K562 (cell line): ENCODE data around the gene RBFOX1. TPM values are rescaled to one million over a fixed set of nuclear protein-coding genes. Genes with fewer than 3 reads are reported as not detected.

Experiments used
- ATAC-seq: fragments of 200-7000 bp; cut with Tn5 transposase; 3 replicates; pipeline ENCODE4 v1.9.1; 2020; ENCODE audit warnings: moderate library complexity
- BruUV-seq: library from RNA; stranded (reverse); fragments of 400-500 nt; replicated peaks from 2 replicates; lab custom pipeline; 2021; lab: Mats Ljungman, UMichigan
- CTCF ChIA-PET: fragments of 300-600 bp; formaldehyde crosslinking; extraction: SDS; loops from one replicate; lab custom pipeline; 2021; ENCODE audit warnings: low intra/inter-chr PET ratio; lab: Yijun Ruan, JAX
- POLR2A ChIA-PET: fragments of 300-600, 350-650 bp; sonication (Branson Sonifier 250); formaldehyde crosslinking; extraction: SDS; loops from one replicate; lab custom pipeline; 2021; ENCODE audit warnings: antibody characterized with exemption, inconsistent platforms; lab: Yijun Ruan, JAX
- DNase-seq, 4 experiments: peaks; one replicate each; pipeline versions ENCODE4 v3.0.0 to v3.0.0-alpha.2; 2011 to 2018; ENCODE audit warnings: low spot score in 3 of 4, mixed read lengths in 3 of 4; ENCODE audit errors: extremely low read depth in 1 of 4
- FAIRE-seq: peaks from 2 replicates; lab custom pipeline; 2011; peaks lifted over from hg19 to GRCh38; lab: Jason Lieb, UNC
- H2AFZ ChIP-seq: 2 replicates; pipeline ENCODE4 v1.6.0; 2011; ENCODE audit warnings: low read depth, low read length, control low read depth, inconsistent platforms
- H3K27ac ChIP-seq: fragments of 200-600 bp; 3 replicates; pipeline ENCODE4 v1.8.0; 2011; ENCODE audit warnings: low read depth, mild to moderate bottlenecking, control low read depth, inconsistent platforms, low read length, moderate library complexity, mixed read lengths; ENCODE audit errors: extremely low read depth
- H3K27me3 ChIP-seq, 2 experiments: fragments of 300-600 bp in 1 of 2; 2 replicates in 1 of 2; 3 replicates in 1 of 2; pipeline versions ENCODE4 v1.6.0 to v1.8.0; 2011; ENCODE audit warnings: inconsistent platforms in 2 of 2, low read length in 2 of 2, mild to moderate bottlenecking in 1 of 2, mixed read lengths in 1 of 2, moderate library complexity in 1 of 2; ENCODE audit not compliant: control insufficient read depth in 2 of 2, insufficient read depth in 2 of 2
- H3K36me3 ChIP-seq: fragments of 300-600 bp; 3 replicates; pipeline ENCODE4 v1.8.0; 2011; ENCODE audit warnings: mild to moderate bottlenecking, low read length, inconsistent platforms; ENCODE audit not compliant: control insufficient read depth, insufficient read depth
- H3K4me1 ChIP-seq, 2 experiments: fragments of 200-600 bp in 1 of 2; replicated peaks in 1 of 2; 2 replicates in 1 of 2; 3 replicates in 1 of 2; pipeline versions ENCODE4 v1.5.1 to v1.8.0; 2011; ENCODE audit warnings: inconsistent platforms in 2 of 2, low read length in 2 of 2, mild to moderate bottlenecking in 1 of 2, mixed read lengths in 1 of 2, moderate library complexity in 1 of 2; ENCODE audit not compliant: control insufficient read depth in 2 of 2, insufficient read depth in 2 of 2
- H3K4me2 ChIP-seq: 2 replicates; pipeline ENCODE4 v1.6.1; 2011; ENCODE audit warnings: low read length, control low read depth, inconsistent platforms, mixed read lengths; ENCODE audit not compliant: insufficient read depth
- H3K4me3 ChIP-seq: fragments of 200-600 bp; sonication (generic), shearing (Covaris generic); 2 replicates; pipeline ENCODE4 v1.5.1; 2016; ENCODE audit warnings: control low read depth, inconsistent platforms
- H3K79me2 ChIP-seq: fragments of 200-600 bp; 3 replicates; pipeline ENCODE4 v1.8.0; 2011; ENCODE audit warnings: low read length, inconsistent platforms; ENCODE audit not compliant: control insufficient read depth, insufficient read depth
- H3K9ac ChIP-seq, 2 experiments: 2 replicates each; pipeline versions ENCODE4 v1.6.0 to v1.6.1; 2011; ENCODE audit warnings: low read depth in 2 of 2, low read length in 2 of 2, control low read depth in 1 of 2, inconsistent platforms in 1 of 2, mild to moderate bottlenecking in 1 of 2, mixed read lengths in 1 of 2; ENCODE audit not compliant: insufficient read depth in 1 of 2
- H3K9me1 ChIP-seq: one replicate; pipeline ENCODE4 v1.6.0; 2011; ENCODE audit warnings: inconsistent platforms, mild to moderate bottlenecking, low read length, moderate library complexity; ENCODE audit not compliant: control insufficient read depth, insufficient read depth
- H3K9me3 ChIP-seq: replicated peaks from 2 replicates; pipeline ENCODE4 v1.5.1; 2011; ENCODE audit warnings: low read depth, low read length, inconsistent platforms; ENCODE audit not compliant: control insufficient read depth, insufficient read depth
- H4K20me1 ChIP-seq: replicated peaks from 2 replicates; pipeline ENCODE4 v1.6.1; 2011; ENCODE audit warnings: low read length, inconsistent platforms, mixed read lengths; ENCODE audit not compliant: control insufficient read depth, insufficient read depth
- BRD9 ChIP-seq: fragments of 450-650 bp; IDR thresholded peaks from 2 replicates; pipeline ENCODE4 v1.6.1; 2018; ENCODE audit warnings: low read depth; ENCODE audit not compliant: partially characterized antibody
- RBM25 ChIP-seq: fragments of 200-400 bp; formaldehyde crosslinking; IDR thresholded peaks from 2 replicates; pipeline ENCODE4 v1.6.1; 2018; ENCODE audit warnings: low read length, low read depth, moderate library complexity; ENCODE audit not compliant: severe bottlenecking
- TOE1 ChIP-seq, 2 experiments: fragments of 450-650 bp in 1 of 2; sonication (generic) in 1 of 2; formaldehyde crosslinking in 1 of 2; IDR thresholded peaks; 2 replicates each; pipeline versions ENCODE4 v1.7.1 to v1.8.0; 2016 to 2022; ENCODE audit warnings: borderline replicate concordance in 2 of 2, mild to moderate bottlenecking in 2 of 2, antibody characterized with exemption in 1 of 2, inconsistent platforms in 1 of 2, low read depth in 1 of 2, missing genetic modification reagents in 1 of 2, moderate library complexity in 1 of 2
- XRCC3 ChIP-seq: fragments of 450-650 bp; IDR thresholded peaks from 2 replicates; pipeline ENCODE4 v1.6.1; 2017; ENCODE audit warnings: mild to moderate bottlenecking, moderate library complexity
- ZNF146 ChIP-seq: IDR thresholded peaks from one replicate; pipeline ENCODE4 v1.6.1; 2018; ENCODE audit warnings: missing compliant biosample characterization; ENCODE audit not compliant: unreplicated experiment
- ZNF551 ChIP-seq: fragments of 250-450 bp; sonication (Bioruptor Pico); IDR thresholded peaks from 2 replicates; pipeline ENCODE4 v1.5.0; 2021; ENCODE audit warnings: mild to moderate bottlenecking, moderate library complexity
- WGBS: fragments of 100-300 bp; shearing (Covaris generic); methylation state at CpG from one replicate; pipeline ENCODE4 v1.1.6; 2016; ENCODE audit warnings: low coverage, mixed read lengths; ENCODE audit not compliant: insufficient coverage; ENCODE audit errors: missing lambda C conversion rate; 5-methylcytosine and 5-hydroxymethylcytosine counted together
- in situ Hi-C: fragments of 300-500 bp; cut with MboI; formaldehyde crosslinking; loops from 4 replicates; pipeline ENCODE4 v1.15.0; 2018; ENCODE audit warnings: inconsistent platforms, mixed read lengths
- intact Hi-C: fragments of 100-400 bp; cut with micrococcal nuclease; formaldehyde crosslinking; loops from 2 replicates; pipeline ENCODE4 v1.14.2; 2022
- polyA plus RNA-seq, 8 experiments: library from polyadenylated mRNA; depleted of rRNA in 4 of 8; stranded (reverse) in 5 of 8; unstranded in 3 of 8; fragments of >200 nt; fragmentation: Nextera tagmentation in 2 of 8; fragmentation: Illumina TruSeq in 1 of 8; extraction: Ambion mirVana in 2 of 8; extraction: Trizol in 1 of 8; gene quantifications; 2 replicates each; pipeline versions ENCODE4 v1.2.1 to v1.2.3, GENCODE V29; 2011 to 2014; ENCODE audit warnings: inconsistent platforms in 1 of 8, missing spikeins in 1 of 8
- total RNA-seq, 7 experiments: library from RNA; depleted of rRNA in 6 of 7; stranded (reverse); fragments of >200 nt in 6 of 7; fragmentation: Illumina TruSeq in 2 of 7; extraction: Trizol in 2 of 7; gene quantifications; 2 replicates each; pipeline versions ENCODE4 v1.2.1 to v1.2.3, GENCODE V29; 2011 to 2021; ENCODE audit warnings: low replicate concordance in 1 of 7
- TF ChIP-seq, protein P1 (sequence below): sonication (generic); formaldehyde crosslinking; IDR thresholded peaks from 2 replicates; pipeline ENCODE4 v1.9.0; 2022; ENCODE audit warnings: mild to moderate bottlenecking, missing genetic modification reagents
- TF ChIP-seq, protein P2 (sequence below): sonication (generic); formaldehyde crosslinking; IDR thresholded peaks from 2 replicates; pipeline ENCODE4 v1.8.0; 2022; ENCODE audit warnings: mild to moderate bottlenecking, low read depth, missing genetic modification reagents

The RBFOX1 gene
- total and polyA plus RNA-seq, 9 of the 15 experiments (the other 6 are each of a cell fraction or from before 2014, with no cell fraction given): 0.03 TPM; not detected in 8

- no peak overlapping the region for H3K4me3 ChIP-seq
Measured at GRCh38 chr16:7284780-7285179, 47.9 kb upstream of the RBFOX1 start.

DNA sequence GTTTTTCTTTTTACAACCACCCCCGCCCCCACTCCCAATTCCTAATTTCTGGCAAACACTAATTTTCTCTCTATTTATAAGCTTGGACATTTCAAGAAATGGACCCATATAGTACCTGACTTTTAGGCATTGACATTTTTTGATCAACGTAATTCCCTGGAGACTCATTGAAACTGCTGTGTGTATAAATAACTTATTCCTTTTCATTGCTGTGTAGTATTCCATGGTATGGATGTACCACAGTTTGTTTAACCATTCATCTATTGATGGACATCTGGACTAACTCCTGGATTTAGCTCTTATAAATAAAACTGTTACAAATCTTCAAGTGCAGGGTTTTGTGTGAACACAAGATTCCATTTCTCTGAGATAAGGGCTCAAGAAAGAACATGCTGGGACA lies 47.1 kb upstream of the RBFOX1 start:
- Histone ChIP-seq H3K27ac (no peak overlapping the region), H3K9ac (no peak overlapping the region), H3K27me3 (no peaks in the 10 kb centered on the region), H2AFZ (no peak overlapping the region), H3K4me1 (no peaks in the 10 kb centered on the region), H3K79me2 (no peaks in the 10 kb centered on the region), H4K20me1 (no peaks in the 10 kb centered on the region), H3K9me1 (no peaks in the 10 kb centered on the region), H3K4me3 (no peak overlapping the region), H3K4me2 (no peak overlapping the region), H3K9me3 (no peaks in the 10 kb centered on the region), H3K36me3 (no peaks in the 10 kb centered on the region)
- POLR2A ChIA-PET: no interaction called here
- TF ChIP-seq RBM25: peak; percentile 76
- TF ChIP-seq ZNF146: peak; percentile 68
- TF ChIP-seq, protein P1, sequence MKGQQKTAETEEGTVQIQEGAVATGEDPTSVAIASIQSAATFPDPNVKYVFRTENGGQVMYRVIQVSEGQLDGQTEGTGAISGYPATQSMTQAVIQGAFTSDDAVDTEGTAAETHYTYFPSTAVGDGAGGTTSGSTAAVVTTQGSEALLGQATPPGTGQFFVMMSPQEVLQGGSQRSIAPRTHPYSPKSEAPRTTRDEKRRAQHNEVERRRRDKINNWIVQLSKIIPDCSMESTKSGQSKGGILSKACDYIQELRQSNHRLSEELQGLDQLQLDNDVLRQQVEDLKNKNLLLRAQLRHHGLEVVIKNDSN (CRISPR knock-in tag): no peak
- no peak for TF ChIP-seq TOE1 (IDR thresholded peaks at IDR 0.05; ENCODE audit: borderline replicate concordance)
- no peak for TF ChIP-seq TOE1 (CRISPR knock-in tag; IDR thresholded peaks at IDR 0.05; ENCODE audit: borderline replicate concordance, low read depth)
- no TSS peak for BruUV-seq
- DNase-seq: no peak
- ATAC-seq: no peak
- in situ Hi-C loops (no loop called here), intact Hi-C loops (no loop called here)
- FAIRE-seq: no peak
- WGBS: 0% methylated on average over 2 of the region's 2 CpGs
- CTCF ChIA-PET: no interaction called here

More at GRCh38 chr16:7284780-7285179, 47.9 kb upstream of the RBFOX1 start:
- no peak overlapping the region for H3K9ac ChIP-seq
- no peaks in the 10 kb centered on the region for H4K20me1 ChIP-seq
- in situ Hi-C loops: no loop called here
- no peak overlapping the region for H2AFZ ChIP-seq
- no peaks in the 10 kb centered on the region for H3K9me1 ChIP-seq
- FAIRE-seq (no peak), ATAC-seq (no peak), DNase-seq (no peak)
- POLR2A ChIA-PET: no interaction called here
- no peaks in the 10 kb centered on the region for H3K4me1 ChIP-seq
- no peaks in the 10 kb centered on the region for H3K79me2 ChIP-seq
- intact Hi-C loops: no loop called here
- no peaks in the 10 kb centered on the region for H3K9me3 ChIP-seq
- BruUV-seq: no TSS peak
- H3K27me3 ChIP-seq: no peaks in the 10 kb centered on the region
- no peak overlapping the region for H3K27ac ChIP-seq
- CTCF ChIA-PET: no interaction called here
- H3K36me3 ChIP-seq: no peaks in the 10 kb centered on the region
- H3K4me2 ChIP-seq: no peak overlapping the region
- TF ChIP-seq ZNF551 (CRISPR knock-in tag) (no peak), XRCC3 (no peak), BRD9 (no peak)
- TF ChIP-seq, protein P2, sequence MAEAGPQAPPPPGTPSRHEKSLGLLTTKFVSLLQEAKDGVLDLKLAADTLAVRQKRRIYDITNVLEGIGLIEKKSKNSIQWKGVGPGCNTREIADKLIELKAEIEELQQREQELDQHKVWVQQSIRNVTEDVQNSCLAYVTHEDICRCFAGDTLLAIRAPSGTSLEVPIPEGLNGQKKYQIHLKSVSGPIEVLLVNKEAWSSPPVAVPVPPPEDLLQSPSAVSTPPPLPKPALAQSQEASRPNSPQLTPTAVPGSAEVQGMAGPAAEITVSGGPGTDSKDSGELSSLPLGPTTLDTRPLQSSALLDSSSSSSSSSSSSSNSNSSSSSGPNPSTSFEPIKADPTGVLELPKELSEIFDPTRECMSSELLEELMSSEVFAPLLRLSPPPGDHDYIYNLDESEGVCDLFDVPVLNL (CRISPR knock-in tag): no peak
- 0% methylated on average over 2 of the region's 4 CpGs for WGBS
